ENCODE measurements around the gene DGKH. TPM values are rescaled to one million over a fixed set of nuclear protein-coding genes. Genes with fewer than 3 reads are reported as not detected.

DGKH gene
- total RNA-seq: 10 to 100 TPM; 12.6 to 13.7 TPM

- Mint-ChIP-seq H3K36me3 (ENCODE audit: low read depth) (peaks cover 4% of the 10 kb centered on the region), H3K27me3 (ENCODE audit: low read depth) (peaks cover 3% of the 10 kb centered on the region), H3K27ac (peak within 1 kb of the TSS; percentile 80), H3K4me1 (ENCODE audit: low read depth) (peaks cover 21% of the 10 kb centered on the region), H3K9me3 (no peaks in the 10 kb centered on the region), H3K4me3 (peak within 1 kb of the TSS; percentile 89)
- no peak for DNase-seq
- intact Hi-C loops (cut with micrococcal nuclease): loop anchor here (1.0 to 10.0 kb wide), 9 partner anchors 8 to 986 kb away; partner anchors contain the start of genes AKAP11 and WBP4
- CTCF ChIA-PET: interaction anchor here (0.9 kb wide), 1 partner anchor 87 kb away, joined by 3 read pairs; no protein-coding TSS in a partner anchor
These were observed at the start of gene DGKH for GRCh38 chr13:42048342-42048683. DGKH (plus strand) TSS chr13:42048648; CDS start chr13:42048774, 126 bp downstream.

DNA sequence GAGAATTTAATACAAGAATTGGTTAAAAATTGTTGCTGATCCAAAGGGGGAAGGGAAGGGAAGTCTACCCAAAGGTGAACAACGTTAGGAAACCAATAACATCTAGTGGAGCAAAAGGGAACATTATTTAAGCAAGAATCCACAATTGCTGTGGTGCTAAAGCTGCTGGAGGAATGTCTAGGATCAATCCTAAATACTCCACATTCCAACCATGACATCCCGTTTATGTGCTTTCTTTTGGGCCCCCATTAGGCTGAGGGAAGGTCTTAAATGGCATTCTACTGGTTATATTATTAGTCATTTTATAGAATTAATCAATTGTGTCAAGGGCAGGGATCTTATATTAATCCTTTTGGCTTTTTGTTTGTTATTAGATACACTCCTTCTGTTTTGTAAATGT is 47.6 kb upstream of the DGKH start:
- Mint-ChIP-seq H3K4me1 (ENCODE audit: low read depth) (no peaks in the 10 kb centered on the region), H3K9me3 (no peaks in the 10 kb centered on the region), H3K27me3 (ENCODE audit: low read depth) (peaks cover 11% of the 10 kb centered on the region), H3K36me3 (ENCODE audit: low read depth) (no peaks in the 10 kb centered on the region), H3K27ac (no peak overlapping the region), H3K4me3 (no peak overlapping the region)
- no peak for DNase-seq
- CTCF ChIA-PET: no interaction called here
- intact Hi-C loops (cut with micrococcal nuclease): no loop called here

DNA sequence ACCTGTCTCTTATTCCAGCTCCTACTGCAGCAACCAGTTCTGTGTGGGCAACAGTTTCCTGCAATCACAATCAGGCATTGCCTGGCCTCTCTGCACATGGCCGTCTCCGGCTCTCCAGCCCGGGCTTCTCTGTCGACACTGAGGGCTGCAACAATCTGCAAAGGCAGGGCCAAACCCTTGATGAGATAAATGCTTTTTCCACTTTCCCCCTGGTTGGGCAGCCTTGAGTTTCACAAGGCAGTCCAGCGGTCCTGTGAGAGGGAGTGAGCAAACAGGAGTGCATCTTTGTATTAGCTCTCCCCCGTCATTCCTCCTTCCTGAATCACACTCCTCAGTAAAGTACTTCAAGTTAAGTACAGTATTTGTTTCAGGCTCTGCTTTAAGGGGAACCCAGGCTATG is 46.9 kb upstream of the DGKH start:
- intact Hi-C loops (cut with micrococcal nuclease): no loop called here
- Mint-ChIP-seq H3K27me3 (ENCODE audit: low read depth) (peaks cover 11% of the 10 kb centered on the region), H3K9me3 (no peaks in the 10 kb centered on the region), H3K27ac (no peak overlapping the region), H3K4me1 (ENCODE audit: low read depth) (no peaks in the 10 kb centered on the region), H3K4me3 (no peak overlapping the region), H3K36me3 (ENCODE audit: low read depth) (no peaks in the 10 kb centered on the region)
- CTCF ChIA-PET: interaction anchor here (0.6 kb wide), 1 partner anchor 867 kb away, joined by 6 read pairs; no protein-coding TSS in a partner anchor
- no peak for DNase-seq

- CTCF ChIA-PET: no interaction called here
These were observed 46.4 kb upstream of the DGKH start for GRCh38 chr13:42002066-42002465.

DNA sequence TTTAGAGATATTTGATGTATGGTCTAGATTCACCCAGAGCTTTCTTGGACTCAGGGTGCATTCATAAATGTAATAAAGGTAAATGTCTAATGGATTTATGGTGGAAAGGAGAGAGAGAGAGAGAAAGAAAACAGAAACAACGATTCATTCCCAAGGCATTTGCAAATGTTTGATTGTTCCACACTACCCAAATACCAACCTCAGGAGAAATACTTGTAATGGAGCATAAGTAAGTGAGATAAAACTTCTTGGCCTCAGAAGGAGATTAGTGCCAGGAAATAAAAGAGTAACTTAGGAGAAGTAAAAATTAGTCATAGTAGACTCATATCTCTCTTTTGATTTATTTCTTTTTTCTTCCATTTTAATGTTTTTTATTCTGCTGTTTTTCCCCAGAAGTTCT is 40.6 kb upstream of the DGKH start:
- no peaks in the 10 kb centered on the region for H3K36me3 Mint-ChIP-seq (ENCODE audit: low read depth)
- no peak for DNase-seq
- no peak overlapping the region for H3K27ac Mint-ChIP-seq
- CTCF ChIA-PET: no interaction called here
- no peaks in the 10 kb centered on the region for H3K9me3 Mint-ChIP-seq
- H3K4me1 Mint-ChIP-seq (ENCODE audit: low read depth): peaks cover 9% of the 10 kb centered on the region
- H3K27me3 Mint-ChIP-seq (ENCODE audit: low read depth): peaks cover 2% of the 10 kb centered on the region
- H3K4me3 Mint-ChIP-seq: no peak overlapping the region
- intact Hi-C loops (cut with micrococcal nuclease): no loop called here

More at GRCh38 chr13:42002066-42002465, 46.4 kb upstream of the DGKH start:
- Mint-ChIP-seq H3K27ac (no peak overlapping the region), H3K4me3 (no peak overlapping the region), H3K27me3 (ENCODE audit: low read depth) (peaks cover 11% of the 10 kb centered on the region), H3K4me1 (ENCODE audit: low read depth) (no peaks in the 10 kb centered on the region), H3K36me3 (ENCODE audit: low read depth) (no peaks in the 10 kb centered on the region), H3K9me3 (no peaks in the 10 kb centered on the region)
- DNase-seq: no peak
- intact Hi-C loops (cut with micrococcal nuclease): no loop called here

GRCh38 chr13:42009057-42009456 is 39.4 kb upstream of the DGKH start:
- H3K27ac Mint-ChIP-seq: no peak overlapping the region
- CTCF ChIA-PET: no interaction called here
- no peak for DNase-seq
- peaks cover 2% of the 10 kb centered on the region for H3K27me3 Mint-ChIP-seq (ENCODE audit: low read depth)
- H3K4me1 Mint-ChIP-seq (ENCODE audit: low read depth): peaks cover 9% of the 10 kb centered on the region
- H3K9me3 Mint-ChIP-seq: no peaks in the 10 kb centered on the region
- no peak overlapping the region for H3K4me3 Mint-ChIP-seq
- H3K36me3 Mint-ChIP-seq (ENCODE audit: low read depth): no peaks in the 10 kb centered on the region
- intact Hi-C loops (cut with micrococcal nuclease): no loop called here

- DNase-seq: no peak
- H3K9me3 Mint-ChIP-seq: no peaks in the 10 kb centered on the region
- no peak overlapping the region for H3K4me3 Mint-ChIP-seq
- CTCF ChIA-PET: interaction anchor here (0.5 kb wide), 1 partner anchor 583 kb away, joined by 5 read pairs; no protein-coding TSS in a partner anchor
- no peaks in the 10 kb centered on the region for H3K36me3 Mint-ChIP-seq (ENCODE audit: low read depth)
- H3K4me1 Mint-ChIP-seq (ENCODE audit: low read depth): peaks cover 9% of the 10 kb centered on the region
- H3K27ac Mint-ChIP-seq: no peak overlapping the region
- H3K27me3 Mint-ChIP-seq (ENCODE audit: low read depth): peaks cover under 1% of the 10 kb centered on the region
- intact Hi-C loops (cut with micrococcal nuclease): no loop called here
These were observed 36.7 kb upstream of the DGKH start for GRCh38 chr13:42011601-42012350.

DNA sequence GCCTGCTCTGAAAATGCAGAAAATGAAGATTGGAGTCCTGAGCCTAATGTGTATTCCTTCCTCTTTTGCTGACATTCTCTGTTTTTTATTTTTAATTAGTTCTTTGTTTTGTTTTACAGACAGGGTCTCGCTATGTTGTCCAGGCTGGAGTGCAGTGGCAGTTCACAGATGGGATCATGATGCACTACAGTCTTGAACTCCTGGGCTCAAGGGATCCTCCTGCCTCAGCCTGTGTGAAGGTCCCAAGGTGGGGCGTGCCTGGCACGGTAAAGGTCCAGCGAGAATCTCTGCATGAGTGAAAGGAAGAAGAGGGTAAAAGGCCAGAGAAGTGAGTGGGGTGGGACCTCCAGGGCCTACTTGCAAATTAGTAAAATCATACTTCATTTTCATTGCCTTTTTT is 34.3 kb upstream of the DGKH start:
- intact Hi-C loops (cut with micrococcal nuclease): no loop called here
- no peak overlapping the region for H3K27ac Mint-ChIP-seq
- CTCF ChIA-PET: no interaction called here

DNA sequence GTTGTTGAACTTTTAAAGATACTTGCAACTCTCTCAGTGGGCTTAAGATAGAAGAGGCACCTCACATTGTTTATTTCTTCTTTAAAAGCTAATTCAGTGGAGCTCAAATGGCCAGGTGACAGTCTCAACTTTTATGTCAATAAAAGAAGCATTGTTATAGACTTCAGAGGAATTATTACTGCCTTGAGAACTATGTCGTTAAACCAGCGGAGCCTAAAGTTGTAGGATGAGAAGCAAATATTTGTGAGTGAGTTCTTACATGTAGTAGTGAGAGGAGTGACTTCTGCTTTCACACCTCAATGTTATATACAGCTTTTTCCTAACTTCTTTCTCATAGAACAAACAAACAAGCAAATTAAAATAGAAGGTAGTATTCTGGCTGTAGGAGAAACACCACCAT is 31.2 kb upstream of the DGKH start:
- intact Hi-C loops (cut with micrococcal nuclease): no loop called here
- Mint-ChIP-seq H3K4me3 (no peak overlapping the region), H3K4me1 (ENCODE audit: low read depth) (no peaks in the 10 kb centered on the region), H3K9me3 (no peaks in the 10 kb centered on the region), H3K36me3 (ENCODE audit: low read depth) (no peaks in the 10 kb centered on the region), H3K27ac (no peak overlapping the region), H3K27me3 (ENCODE audit: low read depth) (peaks cover 3% of the 10 kb centered on the region)
- DNase-seq: no peak
- CTCF ChIA-PET: interaction anchor here (0.5 kb wide), 1 partner anchor 17 kb away, joined by 4 read pairs; no protein-coding TSS in a partner anchor

More for the DNA sequence above, 34.3 kb upstream of the DGKH start:
- H3K4me3 Mint-ChIP-seq: no peak overlapping the region
- no peaks in the 10 kb centered on the region for H3K4me1 Mint-ChIP-seq (ENCODE audit: low read depth)
- H3K27me3 Mint-ChIP-seq (ENCODE audit: low read depth): peaks cover 3% of the 10 kb centered on the region
- no peak for DNase-seq
- no peaks in the 10 kb centered on the region for H3K36me3 Mint-ChIP-seq (ENCODE audit: low read depth)
- no peaks in the 10 kb centered on the region for H3K9me3 Mint-ChIP-seq

DNA sequence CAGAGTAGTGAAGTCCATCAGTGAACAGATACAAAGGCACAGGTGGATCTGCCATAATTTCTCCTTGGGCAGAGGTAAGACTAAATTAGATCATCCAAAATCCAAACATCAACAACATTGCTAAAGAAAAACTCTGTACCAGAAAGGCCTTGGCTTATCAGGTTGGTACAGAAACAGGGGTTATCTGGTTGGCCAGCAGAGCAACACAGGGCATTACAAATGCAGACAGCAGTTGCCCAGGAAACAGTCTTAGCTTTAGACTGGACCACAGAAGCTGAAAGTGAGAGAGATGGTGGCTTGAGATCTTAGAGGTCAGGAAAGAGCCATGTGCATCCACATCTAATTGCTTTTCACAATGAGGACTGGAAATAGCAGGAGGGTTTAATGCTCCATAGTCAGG is 26.6 kb upstream of the DGKH start:
- Mint-ChIP-seq H3K4me1 (ENCODE audit: low read depth) (no peaks in the 10 kb centered on the region), H3K9me3 (no peaks in the 10 kb centered on the region), H3K4me3 (no peak overlapping the region), H3K36me3 (ENCODE audit: low read depth) (no peaks in the 10 kb centered on the region), H3K27ac (no peak overlapping the region), H3K27me3 (ENCODE audit: low read depth) (peaks cover 2% of the 10 kb centered on the region)
- no peak for DNase-seq
- intact Hi-C loops (cut with micrococcal nuclease): no loop called here
- CTCF ChIA-PET: no interaction called here

DNA sequence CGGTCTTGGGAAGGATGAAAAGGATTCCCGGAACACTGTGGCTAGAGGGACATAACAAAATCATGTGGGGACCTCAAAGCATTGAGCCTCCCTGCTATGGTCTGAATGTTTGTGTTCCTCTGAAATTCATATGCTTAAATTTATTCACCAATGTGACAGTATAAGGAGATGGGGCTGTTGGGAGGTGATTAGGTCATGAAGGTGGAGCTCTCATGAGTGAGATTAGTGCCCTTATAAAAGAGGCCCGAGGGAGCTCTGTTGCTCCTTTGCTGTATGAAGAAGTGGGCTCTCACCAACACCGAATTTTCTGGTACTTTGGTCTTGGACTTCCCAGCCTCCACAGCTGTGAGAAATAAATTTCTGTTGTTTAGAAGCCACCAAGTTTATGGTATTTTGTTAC is 26.1 kb upstream of the DGKH start:
- intact Hi-C loops (cut with micrococcal nuclease): no loop called here
- no peak overlapping the region for H3K27ac Mint-ChIP-seq
- no peaks in the 10 kb centered on the region for H3K4me1 Mint-ChIP-seq (ENCODE audit: low read depth)
- no peak for DNase-seq
- H3K9me3 Mint-ChIP-seq: no peaks in the 10 kb centered on the region
- peaks cover 2% of the 10 kb centered on the region for H3K27me3 Mint-ChIP-seq (ENCODE audit: low read depth)
- no peak overlapping the region for H3K4me3 Mint-ChIP-seq
- H3K36me3 Mint-ChIP-seq (ENCODE audit: low read depth): no peaks in the 10 kb centered on the region
- CTCF ChIA-PET: no interaction called here

DNA sequence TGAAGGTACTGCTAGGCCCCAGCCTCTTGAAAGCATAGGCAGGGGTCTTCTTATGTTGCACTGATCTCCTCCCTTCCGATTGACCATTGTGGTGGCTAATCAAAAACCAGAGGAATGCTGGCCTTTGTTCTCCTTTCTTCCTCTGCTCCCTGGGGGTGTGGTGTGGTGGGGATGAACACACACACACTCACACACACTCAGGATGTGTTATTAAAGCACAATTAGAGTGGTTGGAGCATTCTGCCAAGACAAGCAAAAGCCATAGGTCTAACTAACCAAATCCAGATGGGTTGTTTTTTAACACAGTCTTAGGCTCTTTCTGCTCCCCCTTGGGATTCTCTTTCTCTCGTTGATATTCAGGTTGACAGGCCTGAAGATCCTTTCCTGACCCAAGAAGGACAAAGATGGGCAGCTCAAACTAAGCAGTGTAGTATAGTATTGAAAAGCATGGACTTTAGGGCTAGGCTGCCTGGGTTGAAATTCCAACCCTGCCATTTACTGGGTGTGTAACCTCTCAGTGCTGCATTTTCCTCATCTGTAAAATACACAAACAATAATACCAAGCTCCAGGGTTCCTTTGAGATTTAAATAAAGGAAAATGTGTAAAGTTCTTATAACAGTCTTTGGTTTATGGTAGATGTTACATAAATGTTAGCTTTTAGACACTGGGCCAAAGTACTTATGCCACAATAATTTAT is 25.5 kb upstream of the DGKH start:
- CTCF ChIA-PET: no interaction called here
- DNase-seq: no peak
- Mint-ChIP-seq H3K27ac (no peak overlapping the region), H3K36me3 (ENCODE audit: low read depth) (no peaks in the 10 kb centered on the region), H3K4me1 (ENCODE audit: low read depth) (no peaks in the 10 kb centered on the region), H3K4me3 (no peak overlapping the region), H3K9me3 (no peaks in the 10 kb centered on the region), H3K27me3 (ENCODE audit: low read depth) (peaks cover 2% of the 10 kb centered on the region)
- intact Hi-C loops (cut with micrococcal nuclease): no loop called here

DNA sequence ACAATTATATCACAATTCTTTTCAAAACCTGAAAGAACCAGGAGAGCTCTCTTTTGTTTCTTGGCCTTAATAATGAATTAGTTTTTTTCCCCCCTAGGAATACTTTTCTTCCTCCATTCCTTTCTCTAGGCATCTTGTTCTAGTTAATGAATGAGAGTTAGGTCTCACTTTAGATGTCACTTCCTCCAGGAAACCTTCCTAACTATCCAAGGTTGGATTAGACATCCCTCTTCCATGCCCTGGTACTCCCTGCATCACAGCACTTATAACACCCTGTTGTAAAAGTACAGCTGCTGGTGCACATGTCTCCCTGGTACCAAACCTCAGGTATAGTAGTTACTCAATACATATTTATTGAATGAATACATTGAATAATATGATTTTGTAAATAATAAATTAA is 21.2 kb upstream of the DGKH start:
- no peaks in the 10 kb centered on the region for H3K9me3 Mint-ChIP-seq
- peaks cover 4% of the 10 kb centered on the region for H3K27me3 Mint-ChIP-seq (ENCODE audit: low read depth)
- no peak overlapping the region for H3K4me3 Mint-ChIP-seq
- intact Hi-C loops (cut with micrococcal nuclease): no loop called here
- DNase-seq: no peak
- CTCF ChIA-PET: interaction anchor here (0.9 kb wide), 1 partner anchor 67 kb away, joined by 5 read pairs; no protein-coding TSS in a partner anchor
- H3K27ac Mint-ChIP-seq: no peak overlapping the region
- H3K36me3 Mint-ChIP-seq (ENCODE audit: low read depth): no peaks in the 10 kb centered on the region
- no peaks in the 10 kb centered on the region for H3K4me1 Mint-ChIP-seq (ENCODE audit: low read depth)
